Sigmoid colon (tissue), 4 donors: ENCODE measurements around the gene NRXN3.

ENCODE experiments used
- EP300 ChIP-seq, 4 donors: sonication (generic); formaldehyde crosslinking; IDR thresholded peaks; one replicate each; pipeline ENCODE4 v1.6.1; 2017; ENCODE audit warnings: antibody characterized with exemption in 4 of 4
- POLR2A ChIP-seq, 2 donors: fragments of 450-650 bp; IDR thresholded peaks; one replicate each; pipeline ENCODE4 v1.6.1; 2016; ENCODE audit warnings: antibody characterized with exemption in 2 of 2, mild to moderate bottlenecking in 2 of 2, moderate library complexity in 2 of 2
- POLR2AphosphoS5 ChIP-seq, 4 donors: sonication (generic); formaldehyde crosslinking; IDR thresholded peaks; one replicate each; pipeline ENCODE4 v1.6.1; 2017; ENCODE audit warnings: antibody characterized with exemption in 4 of 4

DNA sequence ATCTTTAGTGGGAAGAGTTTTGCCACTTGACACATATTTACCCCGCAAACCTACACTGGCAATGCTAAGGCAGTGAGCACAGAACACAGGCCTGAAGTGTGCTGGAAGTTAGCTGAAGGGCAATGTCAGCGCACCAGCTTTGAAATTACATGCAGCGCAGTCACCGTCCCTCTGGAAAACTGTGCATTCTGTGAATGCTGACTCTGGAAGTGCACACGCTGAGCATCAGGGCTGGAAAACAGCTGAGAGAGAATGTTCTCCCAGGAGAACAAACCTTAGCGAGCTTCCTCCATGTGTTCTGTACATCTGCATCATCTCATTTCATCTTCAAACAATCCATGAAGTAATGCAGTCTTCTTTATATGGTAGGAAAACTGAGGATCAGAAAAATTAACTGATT lies 448.2 kb downstream of the NRXN3 start:
- TF ChIP-seq POLR2AphosphoS5 (IDR thresholded peaks at IDR 0.05) (no peak), EP300 (IDR thresholded peaks at IDR 0.05) (no peak), POLR2A (IDR thresholded peaks at IDR 0.05) (no peak)
